HepG2 (cell line): Measurements from ENCODE around the gene RNF123. TPM values are rescaled to one million over a fixed set of nuclear protein-coding genes. Genes with fewer than 3 reads are reported as not detected.

ENCODE experiments used
- ADNP ChIP-seq: sonication (generic); formaldehyde crosslinking; IDR thresholded peaks from 2 replicates; pipeline ENCODE4 v1.4.0; 2020; ENCODE audit warnings: missing genetic modification reagents
- ATF4 ChIP-seq, 2 experiments: fragments of 450-650 bp in 1 of 2; sonication (generic) in 1 of 2; formaldehyde crosslinking; IDR thresholded peaks; 2 replicates each; pipeline versions ENCODE4 v1.5.0 to v1.8.0; 2020 to 2022; ENCODE audit warnings: mild to moderate bottlenecking in 1 of 2, missing genetic modification reagents in 1 of 2
- ETS1 ChIP-seq: sonication (generic); formaldehyde crosslinking; IDR thresholded peaks from 2 replicates; pipeline ENCODE4 v1.4.0; 2020; ENCODE audit warnings: missing genetic modification reagents
- HCFC1 ChIP-seq: fragments of 150-350 bp; IDR thresholded peaks from 2 replicates; pipeline ENCODE4 v1.6.1; 2014; ENCODE audit warnings: low read depth, low read length
- IKZF4 ChIP-seq: sonication (generic); formaldehyde crosslinking; IDR thresholded peaks from 2 replicates; pipeline ENCODE4 v1.5.1; 2020; ENCODE audit warnings: borderline replicate concordance, mild to moderate bottlenecking, low read depth, missing genetic modification reagents; ENCODE audit errors: not compliant biosample characterization
- NCOA5 ChIP-seq: sonication (generic); formaldehyde crosslinking; IDR thresholded peaks from 2 replicates; pipeline ENCODE4 v1.4.0; 2020; ENCODE audit warnings: missing genetic modification reagents
- NONO ChIP-seq, 2 experiments: fragments of 450-650 bp in 1 of 2; sonication (generic) in 1 of 2; formaldehyde crosslinking in 1 of 2; IDR thresholded peaks in 1 of 2; conservative IDR thresholded peaks in 1 of 2; 2 replicates each; pipeline versions ENCODE4 v1.6.1 to v1.8.0; 2017 to 2022; ENCODE audit warnings: mild to moderate bottlenecking in 1 of 2, missing genetic modification reagents in 1 of 2, moderate library complexity in 1 of 2
- RFX3 ChIP-seq: IDR thresholded peaks from 2 replicates; pipeline ENCODE4 v1.6.1; 2016; ENCODE audit warnings: missing biosample characterization, missing genetic modification reagents
- RNF219 ChIP-seq: sonication (generic); formaldehyde crosslinking; IDR thresholded peaks from 2 replicates; pipeline ENCODE4 v1.5.0; 2020; ENCODE audit warnings: mild to moderate bottlenecking, missing genetic modification reagents
- SRSF1 ChIP-seq: fragments of 200-400 bp; formaldehyde crosslinking; optimal IDR thresholded peaks from 2 replicates; pipeline ENCODE3; 2017; ENCODE audit warnings: mild to moderate bottlenecking, low read depth, low read length, moderate library complexity
- ZBTB21 ChIP-seq: sonication (generic); formaldehyde crosslinking; IDR thresholded peaks from 2 replicates; pipeline ENCODE4 v1.4.0; 2020; ENCODE audit warnings: missing genetic modification reagents
- ZNF121 ChIP-seq: sonication (generic); formaldehyde crosslinking; IDR thresholded peaks from 2 replicates; pipeline ENCODE4 v1.5.0; 2020; ENCODE audit warnings: mild to moderate bottlenecking, missing genetic modification reagents
- ZNF207 ChIP-seq: fragments of 450-650 bp; IDR thresholded peaks from 2 replicates; pipeline ENCODE4 v1.6.1; 2016; ENCODE audit warnings: antibody characterized with exemption, borderline replicate concordance
- ZNF367 ChIP-seq: sonication (generic); formaldehyde crosslinking; IDR thresholded peaks from 2 replicates; pipeline ENCODE4 v1.4.0; 2020; ENCODE audit warnings: missing genetic modification reagents, borderline replicate concordance
- ZNF512B ChIP-seq: sonication (generic); formaldehyde crosslinking; IDR thresholded peaks from 2 replicates; pipeline ENCODE4 v1.5.1; 2020; ENCODE audit warnings: missing genetic modification reagents, mild to moderate bottlenecking, borderline replicate concordance
- ZNF552 ChIP-seq: sonication (generic); formaldehyde crosslinking; IDR thresholded peaks from 2 replicates; pipeline ENCODE4 v1.9.0; 2022; ENCODE audit warnings: missing genetic modification reagents, mild to moderate bottlenecking, borderline replicate concordance
- ZNF580 ChIP-seq: IDR thresholded peaks from 2 replicates; pipeline ENCODE4 v1.6.1; 2016; ENCODE audit warnings: low read depth, borderline replicate concordance
- ZNF777 ChIP-seq: sonication (generic); formaldehyde crosslinking; IDR thresholded peaks from 2 replicates; pipeline ENCODE4 v1.4.0; 2020; ENCODE audit warnings: missing genetic modification reagents
- ZNF800 ChIP-seq: sonication (generic); formaldehyde crosslinking; IDR thresholded peaks from 2 replicates; pipeline ENCODE4 v1.4.0; 2020; ENCODE audit warnings: missing genetic modification reagents
- polyA plus RNA-seq, 8 experiments: library from polyadenylated mRNA; depleted of rRNA in 3 of 8; stranded (reverse) in 7 of 8; unstranded in 1 of 8; fragments of >200 nt; fragmentation: Illumina TruSeq in 4 of 8; extraction: Trizol in 4 of 8; gene quantifications; 2 replicates each; pipeline versions ENCODE4 v1.2.1 to v1.2.3, GENCODE V29; 2011 to 2016; ENCODE audit warnings: low read depth in 4 of 8, missing spikeins in 1 of 8, mixed read lengths in 1 of 8; ENCODE audit not compliant: insufficient read depth in 1 of 8
- total RNA-seq, 5 experiments: library from RNA; depleted of rRNA; stranded (reverse); fragments of >200 nt; fragmentation: Illumina TruSeq; extraction: Trizol; gene quantifications; 2 replicates each; pipeline ENCODE4 v1.2.3, GENCODE V29; 2016; ENCODE audit warnings: low read depth in 1 of 5

The RNF123 gene
- total and polyA plus RNA-seq, 2 of the 13 experiments (the other 11 are each of a cell fraction or from before 2014, with no cell fraction given), result 29.9 to 82.2 TPM

GRCh38 chr3:49668414-49668797 lies 21.0 kb upstream of the RNF123 start (continued):
- TF ChIP-seq RNF219 (CRISPR knock-in tag), result no peak
- TF ChIP-seq ATF4 (CRISPR knock-in tag; IDR thresholded peaks at IDR 0.05), result peak in 1 of 2 experiments; percentile 55; a peak in 1 of 4 replicates
- TF ChIP-seq ZNF777 (CRISPR knock-in tag), result no peak
- no peak for TF ChIP-seq IKZF4
- peak; percentile 90; the same call in 1 of the 2 replicates for TF ChIP-seq ZNF580 (CRISPR knock-in tag)
- TF ChIP-seq ZNF800 (CRISPR knock-in tag), result no peak
- TF ChIP-seq ZNF552 (CRISPR knock-in tag), result no peak
- TF ChIP-seq ETS1 (CRISPR knock-in tag), result no peak
- TF ChIP-seq NONO (IDR thresholded peaks at IDR 0.05), result no peak
- 0 out of 2 replicates have a peak, but pooled peaks have one; percentile 48 for TF ChIP-seq NONO (CRISPR knock-in tag; conservative IDR thresholded peaks at IDR 0.05)
- TF ChIP-seq HCFC1, result no peak
- TF ChIP-seq NCOA5 (CRISPR knock-in tag), result no peak
- no peak for TF ChIP-seq ZNF367 (CRISPR knock-in tag)
- TF ChIP-seq ZNF512B (CRISPR knock-in tag), result no peak
- no peak for TF ChIP-seq RFX3 (CRISPR knock-in tag)
- no peak for TF ChIP-seq ZNF207
- TF ChIP-seq ADNP (CRISPR knock-in tag), result no peak
- peak; percentile 35; the same call in 1 of the 2 replicates for TF ChIP-seq ZNF121
- TF ChIP-seq SRSF1, result no peak
- TF ChIP-seq ZBTB21, result no peak
